Skeletal muscle satellite cell (primary cell): Measurements from ENCODE around the gene ANKRD10. TPM values are rescaled to one million over a fixed set of nuclear protein-coding genes. Genes with fewer than 3 reads are reported as not detected.

Experiments used
- H3K27me3 ChIP-seq: 2 replicates; pipeline ENCODE4 v1.7.0; 2013; ENCODE audit warnings: low read length; ENCODE audit not compliant: control insufficient read depth, insufficient read depth
- H3K36me3 ChIP-seq: 2 replicates; pipeline ENCODE4 v1.7.0; 2013; ENCODE audit warnings: mild to moderate bottlenecking, control low read depth, low read length; ENCODE audit not compliant: insufficient read depth
- H3K4me1 ChIP-seq: 2 replicates; pipeline ENCODE4 v1.7.0; 2013; ENCODE audit warnings: low read length; ENCODE audit not compliant: control insufficient read depth, insufficient read depth
- H3K4me2 ChIP-seq: 2 replicates; pipeline ENCODE4 v1.7.0; 2013; ENCODE audit warnings: mild to moderate bottlenecking, low read length
- H3K4me3 ChIP-seq: 2 replicates; pipeline ENCODE4 v1.7.0; 2013; ENCODE audit warnings: low read length
- H3K9ac ChIP-seq: 2 replicates; pipeline ENCODE4 v1.7.0; 2013; ENCODE audit warnings: mild to moderate bottlenecking, low read depth, low read length, moderate library complexity
- H3K9me3 ChIP-seq: replicated peaks from 2 replicates; pipeline ENCODE4 v1.7.0; 2013; ENCODE audit warnings: mild to moderate bottlenecking, control low read depth, low read length
- small RNA-seq: library from RNA; depleted of rRNA; stranded (forward); fragments of <200 nt; gene quantifications from one replicate; pipeline ENCODE3, GENCODE V24; 2012

The ANKRD10 gene

DNA sequence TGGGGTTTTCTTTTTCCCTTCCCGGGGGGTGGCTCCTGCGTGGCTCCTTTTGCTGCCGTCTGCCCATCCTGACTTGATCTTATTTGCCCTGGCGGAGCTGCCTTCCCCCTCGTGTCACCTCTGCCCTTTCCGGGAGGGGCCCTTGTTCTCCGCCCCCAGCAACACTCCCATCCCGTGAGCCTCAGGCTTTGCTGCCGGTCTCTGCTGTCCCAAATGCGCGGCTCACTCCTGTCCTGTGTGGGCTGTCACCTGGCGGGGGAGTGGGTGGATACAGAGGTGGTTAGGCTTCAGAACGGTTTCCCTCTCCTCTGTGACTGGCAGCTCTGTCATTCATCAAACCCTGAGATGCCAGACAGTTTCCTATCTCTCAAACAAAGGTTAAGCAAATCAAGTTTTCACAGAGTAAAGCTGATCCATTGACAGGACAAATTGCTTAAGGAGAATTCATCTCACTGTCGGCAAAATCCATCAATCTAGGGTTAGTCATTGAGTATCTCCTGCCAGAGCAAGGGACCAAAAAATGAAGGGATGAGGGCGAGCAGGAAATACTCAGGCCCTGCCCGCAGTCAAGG, 84.0 kb downstream of the ANKRD10 start:
- no peaks in the 10 kb centered on the region for H3K36me3 ChIP-seq
- H3K4me2 ChIP-seq: no peak overlapping the region
- H3K9me3 ChIP-seq: no peaks in the 10 kb centered on the region
- H3K9ac ChIP-seq: no peak overlapping the region
- H3K27me3 ChIP-seq: peaks cover 60% of the 10 kb centered on the region
- H3K4me1 ChIP-seq: no peaks in the 10 kb centered on the region
- no peak overlapping the region for H3K4me3 ChIP-seq

DNA sequence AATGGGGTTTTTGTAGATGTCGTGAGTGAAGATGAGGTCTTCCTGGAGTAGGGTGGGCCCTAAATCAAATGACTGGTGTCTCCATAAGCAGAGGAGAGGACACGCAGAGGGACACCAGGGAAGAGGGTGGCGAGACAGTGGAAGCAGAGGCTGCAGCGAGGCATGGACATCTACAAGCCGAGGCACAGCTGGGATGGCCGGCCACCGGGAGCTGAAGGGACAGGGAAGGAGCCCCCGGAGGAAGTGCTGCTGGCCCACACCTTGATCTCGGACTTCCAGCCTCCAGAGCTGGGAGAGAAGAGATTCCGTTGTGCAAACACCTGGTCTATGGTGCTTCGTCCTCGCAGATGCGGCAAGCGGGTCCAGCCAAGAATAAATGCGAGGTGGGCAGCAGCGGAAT, 84.5 kb downstream of the ANKRD10 start:
- no peaks in the 10 kb centered on the region for H3K36me3 ChIP-seq
- peaks cover 60% of the 10 kb centered on the region for H3K27me3 ChIP-seq
- no peaks in the 10 kb centered on the region for H3K9me3 ChIP-seq
- no peaks in the 10 kb centered on the region for H3K4me1 ChIP-seq
- no peak overlapping the region for H3K4me3 ChIP-seq
- H3K9ac ChIP-seq: no peak overlapping the region
- H3K4me2 ChIP-seq: no peak overlapping the region

DNA sequence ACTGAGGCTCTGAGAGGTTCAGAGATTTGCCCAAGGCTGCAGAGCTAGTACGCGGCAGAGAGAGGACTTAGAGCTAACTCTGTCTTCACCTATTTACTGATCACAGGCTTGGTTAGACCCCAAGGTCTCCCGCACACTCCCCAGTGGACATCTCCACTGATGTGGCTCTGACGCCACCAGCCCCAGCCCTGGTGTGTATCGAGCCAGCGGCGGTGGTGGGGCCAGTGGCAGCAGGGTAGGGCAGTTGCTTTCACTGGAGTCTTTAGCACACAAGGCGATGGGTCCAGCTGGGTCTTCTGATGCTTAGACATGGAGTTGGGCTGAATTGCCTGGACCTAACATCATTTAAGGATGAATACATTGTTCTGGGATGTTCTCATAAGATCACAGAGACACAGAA, 85.4 kb downstream of the ANKRD10 start:
- H3K4me3 ChIP-seq: no peak overlapping the region
- H3K27me3 ChIP-seq: peaks cover 53% of the 10 kb centered on the region
- no peaks in the 10 kb centered on the region for H3K9me3 ChIP-seq
- H3K36me3 ChIP-seq: no peaks in the 10 kb centered on the region
- H3K4me2 ChIP-seq: no peak overlapping the region
- no peak overlapping the region for H3K9ac ChIP-seq
- no peaks in the 10 kb centered on the region for H3K4me1 ChIP-seq

DNA sequence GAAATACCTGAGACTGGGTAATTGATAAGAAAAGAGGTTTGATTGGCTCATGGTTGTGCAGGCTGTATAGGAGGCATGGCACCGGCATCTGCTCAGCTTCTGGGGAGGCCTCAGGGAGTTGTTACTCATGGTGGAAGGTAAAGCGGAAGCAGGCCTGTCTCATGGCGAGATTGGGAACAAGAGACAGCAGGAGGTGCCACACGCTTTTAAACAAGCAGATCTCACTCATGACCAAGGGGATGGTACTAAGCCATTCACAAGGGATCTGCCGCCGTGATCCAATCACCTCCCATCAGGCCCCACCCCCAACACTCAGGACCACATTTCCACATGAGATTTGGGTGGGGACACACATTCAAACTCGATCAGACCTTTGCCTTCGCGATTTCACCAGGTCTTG, 86.2 kb downstream of the ANKRD10 start:
- H3K4me3 ChIP-seq: no peak overlapping the region
- peaks cover 46% of the 10 kb centered on the region for H3K27me3 ChIP-seq
- H3K4me2 ChIP-seq: no peak overlapping the region
- H3K36me3 ChIP-seq: no peaks in the 10 kb centered on the region
- no peaks in the 10 kb centered on the region for H3K4me1 ChIP-seq
- no peaks in the 10 kb centered on the region for H3K9me3 ChIP-seq
- no peak overlapping the region for H3K9ac ChIP-seq

Small RNA genes within 50 kb of the gene (small RNA-seq; reads per million reads assigned to genes)
- gene AL442128.1: not detected
